ENCODE data around the gene CALD1. TPM values are rescaled to one million over a fixed set of nuclear protein-coding genes. Genes with fewer than 3 reads are reported as not detected.
A peak's percentile ranks its signal among the peaks of the same experiment; 100 is the strongest.

Gene CALD1
- total RNA-seq, 1 donor from 2014 or later: 118 TPM

GRCh38 chr7:134777908-134778580, 1.4 kb upstream of the CALD1 start:
- no peak overlapping the region for H3K9ac ChIP-seq
- H4K20me1 ChIP-seq (ENCODE audit: low read depth): no peaks in the 10 kb centered on the region
- no peak for DNase-seq (ENCODE audit: low spot score)
- peak overlapping the region; percentile 97 for H3K27ac Mint-ChIP-seq
- H3K4me3 Mint-ChIP-seq: no peak overlapping the region
- H3K36me3 ChIP-seq: no peaks in the 10 kb centered on the region
- H3K9me3 Mint-ChIP-seq: peaks cover 2% of the 10 kb centered on the region
- H3K4me1 ChIP-seq: peaks cover 22% of the 10 kb centered on the region
- no peaks in the 10 kb centered on the region for H3K27me3 ChIP-seq
- peaks cover 13% of the 10 kb centered on the region for H3K79me2 ChIP-seq (ENCODE audit: low read depth)
- no peaks in the 10 kb centered on the region for H3K36me3 Mint-ChIP-seq
- peak overlapping the region; percentile 53 for H2AFZ ChIP-seq (replicated peaks)
- H3K4me3 ChIP-seq: no peak overlapping the region
- TF ChIP-seq EZH2 (IDR thresholded peaks at IDR 0.05) (no peak), EZH2phosphoT487 (IDR thresholded peaks at IDR 0.05) (no peak), CTCF (IDR thresholded peaks at IDR 0.05) (no peak)
- H3K4me1 Mint-ChIP-seq: peaks cover 33% of the 10 kb centered on the region
- H3K9me3 ChIP-seq (ENCODE audit: low read depth): no peaks in the 10 kb centered on the region
- H3F3A ChIP-seq (ENCODE audit: low read depth): peaks cover 13% of the 10 kb centered on the region
- H3K27ac ChIP-seq: no peak overlapping the region
- no peaks in the 10 kb centered on the region for H3K27me3 Mint-ChIP-seq (ENCODE audit: insufficient read depth, low read depth)
- no peak overlapping the region for H3K4me2 ChIP-seq

GRCh38 chr7:134779741-134780065, 269 bp downstream of the CALD1 start:
- TF ChIP-seq CTCF (IDR thresholded peaks at IDR 0.05) (no peak), EZH2 (IDR thresholded peaks at IDR 0.05) (no peak), EZH2phosphoT487 (IDR thresholded peaks at IDR 0.05) (no peak)
- Histone ChIP-seq H3K27ac (peak overlapping the region; percentile 2), H3K4me2 (peak overlapping the region; percentile 84), H2AFZ (replicated peaks) (peak overlapping the region; percentile 81), H3K9me3 (ENCODE audit: low read depth) (no peaks in the 10 kb centered on the region), H3K79me2 (ENCODE audit: low read depth) (peaks cover 13% of the 10 kb centered on the region), H4K20me1 (ENCODE audit: low read depth) (no peaks in the 10 kb centered on the region), H3K36me3 (no peaks in the 10 kb centered on the region), H3K4me3 (peak overlapping the region; percentile 52), H3K9ac (peak overlapping the region; percentile 25), H3K4me1 (peaks cover 22% of the 10 kb centered on the region), H3K27me3 (no peaks in the 10 kb centered on the region), H3F3A (ENCODE audit: low read depth) (peaks cover 13% of the 10 kb centered on the region)
- Mint-ChIP-seq H3K27me3 (ENCODE audit: insufficient read depth, low read depth) (no peaks in the 10 kb centered on the region), H3K4me1 (peaks cover 33% of the 10 kb centered on the region), H3K27ac (peak overlapping the region; percentile 97), H3K4me3 (peak overlapping the region; percentile 91), H3K9me3 (no peaks in the 10 kb centered on the region), H3K36me3 (no peaks in the 10 kb centered on the region)
- no peak for DNase-seq (ENCODE audit: low spot score)

- H3K9me3 ChIP-seq (ENCODE audit: low read depth): no peaks in the 10 kb centered on the region
- peak overlapping the region; percentile 91 for H3K4me3 Mint-ChIP-seq
- no peaks in the 10 kb centered on the region for H3K36me3 ChIP-seq
- H3K27me3 ChIP-seq: no peaks in the 10 kb centered on the region
- no peaks in the 10 kb centered on the region for H3K36me3 Mint-ChIP-seq
- H3K4me1 ChIP-seq: peaks cover 22% of the 10 kb centered on the region
- peak overlapping the region; percentile 52 for H3K4me3 ChIP-seq
- peak overlapping the region; percentile 25 for H3K9ac ChIP-seq
- peaks cover 33% of the 10 kb centered on the region for H3K4me1 Mint-ChIP-seq
- H3K27me3 Mint-ChIP-seq (ENCODE audit: insufficient read depth, low read depth): no peaks in the 10 kb centered on the region
- H3K79me2 ChIP-seq (ENCODE audit: low read depth): peaks cover 13% of the 10 kb centered on the region
- H3K27ac Mint-ChIP-seq: peak overlapping the region; percentile 2
- H4K20me1 ChIP-seq (ENCODE audit: low read depth): no peaks in the 10 kb centered on the region
- no peak for TF ChIP-seq EZH2phosphoT487 (IDR thresholded peaks at IDR 0.05)
- TF ChIP-seq EZH2 (IDR thresholded peaks at IDR 0.05): no peak
- TF ChIP-seq CTCF (IDR thresholded peaks at IDR 0.05): no peak
- no peak overlapping the region for H3K27ac ChIP-seq
- no peak for DNase-seq (ENCODE audit: low spot score)
- H3F3A ChIP-seq (ENCODE audit: low read depth): peaks cover 13% of the 10 kb centered on the region
- peak overlapping the region; percentile 84 for H3K4me2 ChIP-seq
- no peaks in the 10 kb centered on the region for H3K9me3 Mint-ChIP-seq
- peak overlapping the region; percentile 81 for H2AFZ ChIP-seq (replicated peaks)
These were observed 863 bp downstream of the CALD1 start for GRCh38 chr7:134780166-134780828.

Data from neural progenitor cell (in vitro differentiated cells).